Parathyroid adenoma (tissue), 2 donors: ENCODE data around the gene RLF.

Experiments used
- H2AFZ ChIP-seq: fragments of 300-600 bp; sonication (generic); one replicate; pipeline ENCODE4 v1.7.0; 2017; ENCODE audit warnings: antibody characterized with exemption, mild to moderate bottlenecking
- H3K27ac ChIP-seq: fragments of 300-600 bp; sonication (generic); one replicate; pipeline ENCODE4 v1.7.0; 2017
- H3K27me3 ChIP-seq: fragments of 300-600 bp; sonication (generic); one replicate; pipeline ENCODE4 v1.7.0; 2017; ENCODE audit warnings: low read length; ENCODE audit not compliant: control insufficient read depth, insufficient read depth
- H3K36me3 ChIP-seq: fragments of 300-600 bp; sonication (generic); one replicate; pipeline ENCODE4 v1.7.0; 2017; ENCODE audit warnings: low read length; ENCODE audit not compliant: control insufficient read depth, insufficient read depth
- H3K4me1 ChIP-seq: fragments of 300-600 bp; sonication (generic); one replicate; pipeline ENCODE4 v1.7.0; 2017; ENCODE audit warnings: control low read depth
- H3K4me2 ChIP-seq: fragments of 300-600 bp; sonication (generic); one replicate; pipeline ENCODE4 v1.7.0; 2017; ENCODE audit warnings: low read length
- H3K4me3 ChIP-seq: fragments of 300-600 bp; sonication (generic); one replicate; pipeline ENCODE4 v1.7.0; 2017; ENCODE audit warnings: low read depth, low read length
- H3K79me2 ChIP-seq: fragments of 300-600 bp; sonication (generic); one replicate; pipeline ENCODE4 v1.7.0; 2017; ENCODE audit warnings: control low read depth
- H3K9ac ChIP-seq: fragments of 300-600 bp; sonication (generic); one replicate; pipeline ENCODE4 v1.7.0; 2017; ENCODE audit warnings: mild to moderate bottlenecking
- H3K9me3 ChIP-seq: fragments of 300-600 bp; sonication (generic); one replicate; pipeline ENCODE4 v1.7.0; 2017; ENCODE audit warnings: low read length; ENCODE audit not compliant: control insufficient read depth
- CTCF ChIP-seq: fragments of 300-600 bp; sonication (generic); IDR thresholded peaks from one replicate; pipeline ENCODE4 v1.7.0; 2017; ENCODE audit warnings: antibody characterized with exemption, mild to moderate bottlenecking
- donor health status: primary hyperparathyroidism.

Gene RLF

GRCh38 chr1:40276122-40276521 is 114.9 kb downstream of the RLF start:
- no peak overlapping the region for H2AFZ ChIP-seq
- H3K9ac ChIP-seq = no peak overlapping the region
- TF ChIP-seq CTCF = no peak
- no peaks in the 10 kb centered on the region for H3K79me2 ChIP-seq
- no peak overlapping the region for H3K4me2 ChIP-seq
- H3K27me3 ChIP-seq = no peaks in the 10 kb centered on the region
- no peaks in the 10 kb centered on the region for H3K36me3 ChIP-seq
- no peak overlapping the region for H3K27ac ChIP-seq
- no peak overlapping the region for H3K4me3 ChIP-seq
- no peaks in the 10 kb centered on the region for H3K4me1 ChIP-seq
- H3K9me3 ChIP-seq = no peaks in the 10 kb centered on the region

- Histone ChIP-seq H3K27me3 (no peaks in the 10 kb centered on the region), H3K9ac (no peak overlapping the region), H3K36me3 (no peaks in the 10 kb centered on the region), H2AFZ (no peak overlapping the region), H3K79me2 (no peaks in the 10 kb centered on the region), H3K4me3 (no peak overlapping the region), H3K4me2 (no peak overlapping the region), H3K4me1 (no peaks in the 10 kb centered on the region), H3K27ac (no peak overlapping the region), H3K9me3 (no peaks in the 10 kb centered on the region)
- TF ChIP-seq CTCF = no peak
Observed at GRCh38 chr1:40281853-40282252, 120.7 kb downstream of the RLF start.
